Measurements from ENCODE around the gene DDX1. TPM values are rescaled to one million over a fixed set of nuclear protein-coding genes. Genes with fewer than 3 reads are reported as not detected.

DDX1 gene
- total and polyA plus RNA-seq, 9 of the 15 experiments (the other 6 are each of a cell fraction or from before 2014, with no cell fraction given): 116 to 277 (median 232) TPM

- no peak for TF ChIP-seq E2F1 (CRISPR knock-in tag; IDR thresholded peaks at IDR 0.05)
- TF ChIP-seq MECOM (CRISPR knock-in tag; IDR thresholded peaks at IDR 0.05): no peak
- TF ChIP-seq ZNF316 (IDR thresholded peaks at IDR 0.05): no peak
- no peak for TF ChIP-seq HMGXB4 (CRISPR knock-in tag; IDR thresholded peaks at IDR 0.05)
- TF ChIP-seq TOE1 (IDR thresholded peaks at IDR 0.05; ENCODE audit: borderline replicate concordance): 0 out of 2 replicates have a peak, but pooled peaks have one; percentile 5
- TF ChIP-seq TOE1 (CRISPR knock-in tag; IDR thresholded peaks at IDR 0.05; ENCODE audit: borderline replicate concordance, low read depth): no peak
Measured at GRCh38 chr2:15553951-15554350, 37.7 kb upstream of the DDX1 start (continued).

GRCh38 chr2:15554525-15555218, 37.0 kb upstream of the DDX1 start:
- no TSS peak for BruUV-seq (replicated peaks)
- Histone ChIP-seq H3K4me2 (ENCODE audit: insufficient read depth, low read length) (peak overlapping the region; percentile 78), H3K9me3 (replicated peaks; ENCODE audit: control insufficient read depth, insufficient read depth, low read depth, low read length) (no peaks in the 10 kb centered on the region), H3K27ac (ENCODE audit: extremely low read depth, low read depth, low read length) (peak overlapping the region; percentile 95), H3K4me1 (replicated peaks in 1 of 2; ENCODE audit: control insufficient read depth in 2 of 2, insufficient read depth in 2 of 2, low read length in 2 of 2) (peaks cover 16 to 36% of the 10 kb centered on the region in 2 experiments), H2AFZ (ENCODE audit: low read depth, low read length) (no peak overlapping the region), H3K9me1 (ENCODE audit: control insufficient read depth, insufficient read depth, low read length) (no peaks in the 10 kb centered on the region), H3K36me3 (ENCODE audit: control insufficient read depth, insufficient read depth, low read length) (peaks cover 67% of the 10 kb centered on the region), H3K4me3 (peak overlapping the region; percentile 9; the same call in 1 of the 2 replicates), H3K79me2 (ENCODE audit: control insufficient read depth, insufficient read depth, low read length) (peaks cover 84% of the 10 kb centered on the region), H4K20me1 (replicated peaks; ENCODE audit: control insufficient read depth, insufficient read depth, low read length) (no peaks in the 10 kb centered on the region), H3K27me3 (ENCODE audit: control insufficient read depth in 2 of 2, insufficient read depth in 2 of 2, low read length in 2 of 2) (no peaks in the 10 kb centered on the region), H3K9ac (ENCODE audit: insufficient read depth in 1 of 2, low read depth in 2 of 2, low read length in 2 of 2) (peak overlapping the region in 1 of 2 experiments; percentile 76; a peak in 3 of 4 replicates)
- ATAC-seq (peak; percentile 57), FAIRE-seq (peak; percentile 74), DNase-seq (ENCODE audit: extremely low read depth in 1 of 4, low spot score in 3 of 4) (peak in 1 of 4 experiments; percentile 62)
- POLR2A ChIA-PET: interaction anchor here (0.7 to 2.7 kb wide), 10 partner anchors 7 to 58 kb away, joined by 3 to 13 read pairs (median 4); partner anchors contain the start of gene NBAS
- WGBS (ENCODE audit: insufficient coverage, low coverage, missing lambda C conversion rate): 4% methylated on average over 5 of the region's 5 CpGs
- in situ Hi-C loops (cut with MboI) (no loop called here), intact Hi-C loops (cut with micrococcal nuclease) (no loop called here)
- CTCF ChIA-PET (ENCODE audit: low intra/inter-chr PET ratio): no interaction called here
- TF ChIP-seq ATF4 (CRISPR knock-in tag; IDR thresholded peaks at IDR 0.05) (peak; percentile 91), CCNT2 (IDR thresholded peaks at IDR 0.05; ENCODE audit: borderline replicate concordance, extremely low read depth, insufficient read length, low read depth, low read length) (no peak), NR2C1 (IDR thresholded peaks at IDR 0.05) (no peak), NR2C1 (tag; IDR thresholded peaks at IDR 0.05) (0 out of 2 replicates have a peak, but pooled peaks have one; percentile 21), HSF4 (CRISPR knock-in tag; IDR thresholded peaks at IDR 0.05; ENCODE audit: borderline replicate concordance) (peak; percentile 82; the same call in 1 of the 2 replicates), SLC30A9 (CRISPR knock-in tag; IDR thresholded peaks at IDR 0.05) (no peak), THRAP3 (IDR thresholded peaks at IDR 0.05; ENCODE audit: borderline replicate concordance) (no peak), ZNF644 (tag; IDR thresholded peaks at IDR 0.05; ENCODE audit: low read depth) (peak; percentile 52; the same call in 1 of the 2 replicates), MAX (CRISPR knock-in tag; IDR thresholded peaks at IDR 0.05) (no peak), ZNF175 (CRISPR knock-in tag; IDR thresholded peaks at IDR 0.05; ENCODE audit: low read depth) (peak; percentile 85), ZNF274 (IDR thresholded peaks at IDR 0.05; ENCODE audit: borderline replicate concordance, low read depth, low read length) (no peak)

Data from K562 (cell line).